ENCODE data around the gene WNT5B.

Gene WNT5B

GRCh38 chr12:1630827-1631591 is 2.0 kb downstream of the WNT5B start:
- no peak for DNase-seq

GRCh38 chr12:1632702-1633101 is 3.7 kb downstream of the WNT5B start:
- DNase-seq, result no peak

GRCh38 chr12:1633459-1633858 is 4.4 kb downstream of the WNT5B start:
- no peak for DNase-seq

- no peak for DNase-seq
Observed at GRCh38 chr12:1634149-1634548, 5.1 kb downstream of the WNT5B start.

GRCh38 chr12:1634590-1635191 is 5.7 kb downstream of the WNT5B start:
- DNase-seq, result peak; percentile 82

GRCh38 chr12:1635301-1636095 is 6.5 kb downstream of the WNT5B start:
- no peak for DNase-seq

GRCh38 chr12:1638203-1638602 is 9.2 kb downstream of the WNT5B start:
- DNase-seq, result no peak

- no peak for DNase-seq
Observed at GRCh38 chr12:1639538-1639937, 10.5 kb downstream of the WNT5B start.

GRCh38 chr12:1640328-1641234 is 11.6 kb downstream of the WNT5B start:
- no peak for DNase-seq

GRCh38 chr12:1642513-1642912 is 13.5 kb downstream of the WNT5B start:
- DNase-seq, result no peak

GRCh38 chr12:1643043-1643442 is 14.0 kb downstream of the WNT5B start:
- no peak for DNase-seq

GRCh38 chr12:1643905-1644533 is 15.0 kb downstream of the WNT5B start:
- DNase-seq, result no peak

- no peak for DNase-seq
Observed at GRCh38 chr12:1644534-1645438, 15.8 kb downstream of the WNT5B start.

GRCh38 chr12:1645819-1646218 is 16.8 kb downstream of the WNT5B start:
- no peak for DNase-seq

GRCh38 chr12:1646569-1647284 is 17.7 kb downstream of the WNT5B start:
- DNase-seq, result no peak

GRCh38 chr12:1647285-1647669 is 18.2 kb downstream of the WNT5B start:
- no peak for DNase-seq

GRCh38 chr12:1650260-1650977 is 21.4 kb downstream of the WNT5B start:
- DNase-seq, result no peak

- no peak for DNase-seq
Observed at GRCh38 chr12:1650978-1651361, 21.9 kb downstream of the WNT5B start.

- DNase-seq, result no peak
Observed at GRCh38 chr12:1651946-1652345, 22.9 kb downstream of the WNT5B start.

GRCh38 chr12:1655225-1655788 is 26.3 kb downstream of the WNT5B start:
- no peak for DNase-seq
